Transverse colon (tissue), 4 donors: ENCODE measurements around the gene ZNF334. TPM values are rescaled to one million over a fixed set of nuclear protein-coding genes. Genes with fewer than 3 reads are reported as not detected.

Experiments used
- DNase-seq: peaks from one replicate; pipeline ENCODE4 v3.0.0-alpha.2; 2019
- H3K27ac ChIP-seq, 4 donors: fragments of 200-600 bp; sonication (generic); 2 replicates each; pipeline ENCODE4 v1.5.1; 2016 to 2018; ENCODE audit warnings: inconsistent platforms in 4 of 4
- H3K27me3 ChIP-seq: fragments of 200-600 bp; sonication (generic); 2 replicates; pipeline ENCODE4 v1.5.1; 2017; ENCODE audit warnings: inconsistent platforms
- H3K36me3 ChIP-seq, 4 donors: fragments of 200-600 bp; sonication (generic); 2 replicates each; pipeline ENCODE4 v1.5.1; 2017 to 2019; ENCODE audit warnings: inconsistent platforms in 4 of 4
- H3K4me1 ChIP-seq, 4 donors: fragments of 200-600 bp; sonication (generic); 2 replicates each; pipeline ENCODE4 v1.5.1; 2017 to 2020; ENCODE audit warnings: inconsistent platforms in 4 of 4
- H3K4me3 ChIP-seq, 4 donors: fragments of 200-600 bp; sonication (generic); 1 replicate in 1 of 4; 2 replicates in 3 of 4; pipeline versions ENCODE4 v1.5.1 to v1.6.1; 2017 to 2019; ENCODE audit warnings: inconsistent platforms in 4 of 4
- H3K9me3 ChIP-seq, 2 donors: fragments of 200-600 bp; sonication (generic); 2 replicates each; pipeline ENCODE4 v1.5.1; 2017 to 2019; ENCODE audit warnings: inconsistent platforms in 2 of 2
- CTCF ChIP-seq, 5 experiments: fragments of 200-600 bp in 3 of 5; fragments of 450-650 bp in 2 of 5; sonication (generic) in 3 of 5; IDR thresholded peaks; 1 replicate in 2 of 5; 2 replicates in 3 of 5; pipeline ENCODE4 v1.5.1; 2016 to 2017; ENCODE audit warnings: antibody characterized with exemption in 5 of 5, inconsistent platforms in 3 of 5, mild to moderate bottlenecking in 2 of 5, moderate library complexity in 1 of 5
- EP300 ChIP-seq: sonication (generic); formaldehyde crosslinking; IDR thresholded peaks from one replicate; pipeline ENCODE4 v1.6.1; 2017; ENCODE audit warnings: antibody characterized with exemption, low read depth
- POLR2A ChIP-seq: fragments of 450-650 bp; IDR thresholded peaks from one replicate; pipeline ENCODE4 v1.6.1; 2016; ENCODE audit warnings: antibody characterized with exemption, mild to moderate bottlenecking, moderate library complexity
- POLR2AphosphoS5 ChIP-seq, 3 donors: sonication (generic); formaldehyde crosslinking; IDR thresholded peaks; one replicate each; pipeline ENCODE4 v1.6.1; 2016; ENCODE audit warnings: antibody characterized with exemption in 3 of 3
- WGBS, 2 donors: methylation state at CpG; one replicate each; pipeline ENCODE4 v1.1.5; 2018; ENCODE audit warnings: low coverage in 1 of 2; 5-methylcytosine and 5-hydroxymethylcytosine counted together
- in situ Hi-C, 4 donors: fragments of 200-750 bp; cut with MboI; loops; one replicate each; pipeline versions ENCODE4 v1.15.0 to v1.15.1; 2017; ENCODE audit warnings: low sequenced_read_pairs in 3 of 4, low pct_ligation_motif_present in 1 of 4, low pct_unique_long_range_greater_than_20kb in 1 of 4
- intact Hi-C: fragments of 100-400 bp; cut with DNase I; formaldehyde crosslinking; loops from one replicate; pipeline ENCODE4 v1.15.1; 2023; ENCODE audit warnings: low total_unique reads
- total RNA-seq, 4 donors: library from RNA; depleted of rRNA; stranded (reverse); fragments of >200 nt; gene quantifications; one replicate each; pipeline ENCODE4 v1.1.0, GENCODE V29; 2016

ZNF334 gene
- total RNA-seq, 4 donors from 2014 or later, result 1.9 to 7.1 (median 4.7) TPM

- intact Hi-C loops (no loop called here), in situ Hi-C loops (no loop called here)
- TF ChIP-seq EP300 (no peak), POLR2AphosphoS5 (IDR thresholded peaks at IDR 0.05) (no peak), POLR2A (no peak), CTCF (IDR thresholded peaks at IDR 0.05) (no peak)
- Histone ChIP-seq H3K36me3 (no peaks in the 10 kb centered on the region), H3K9me3 (no peaks in the 10 kb centered on the region), H3K4me3 (no peak overlapping the region), H3K4me1 (peaks cover 0 to 10% (median 2%) of the 10 kb centered on the region in 4 donors), H3K27me3 (peaks cover 3% of the 10 kb centered on the region), H3K27ac (no peak overlapping the region)
- 76 to 85% methylated on average over 3 to 7 of the region's 7 CpGs for WGBS, 2 donors
- no peak for DNase-seq
Observed at GRCh38 chr20:46559685-46560440, 46.5 kb upstream of the ZNF334 start.

GRCh38 chr20:46559001-46559400 is 45.6 kb upstream of the ZNF334 start:
- 100% methylated on average over 3 of the region's 3 CpGs; no CpG with 5 or more reads in 1 of the 2 donors for WGBS, 2 donors
- Histone ChIP-seq H3K4me3 (no peak overlapping the region), H3K4me1 (peaks cover 0 to 10% (median 2%) of the 10 kb centered on the region in 4 donors), H3K27ac (no peak overlapping the region), H3K9me3 (no peaks in the 10 kb centered on the region), H3K36me3 (no peaks in the 10 kb centered on the region), H3K27me3 (peaks cover 3% of the 10 kb centered on the region)
- in situ Hi-C loops (no loop called here), intact Hi-C loops (no loop called here)
- TF ChIP-seq EP300, result no peak
- no peak for TF ChIP-seq CTCF (IDR thresholded peaks at IDR 0.05)
- no peak for TF ChIP-seq POLR2AphosphoS5 (IDR thresholded peaks at IDR 0.05)
- TF ChIP-seq POLR2A, result no peak
- DNase-seq, result no peak

- DNase-seq, result no peak
- Histone ChIP-seq H3K9me3 (no peaks in the 10 kb centered on the region), H3K4me3 (no peak overlapping the region), H3K27ac (no peak overlapping the region), H3K27me3 (no peaks in the 10 kb centered on the region), H3K36me3 (no peaks in the 10 kb centered on the region), H3K4me1 (peaks cover 0 to 10% (median 2%) of the 10 kb centered on the region in 4 donors)
- WGBS, 2 donors, result 47 to 71% methylated on average over 1 to 5 of the region's 5 CpGs
- no peak for TF ChIP-seq POLR2A
- no peak for TF ChIP-seq POLR2AphosphoS5 (IDR thresholded peaks at IDR 0.05)
- TF ChIP-seq EP300, result no peak
- no peak for TF ChIP-seq CTCF (IDR thresholded peaks at IDR 0.05)
- in situ Hi-C loops (no loop called here), intact Hi-C loops (no loop called here)
Observed at GRCh38 chr20:46558511-46558959, 45.2 kb upstream of the ZNF334 start.

- peaks cover 0 to 11% (median 2%) of the 10 kb centered on the region in 4 donors for H3K4me1 ChIP-seq
- TF ChIP-seq EP300 (no peak), POLR2AphosphoS5 (IDR thresholded peaks at IDR 0.05) (no peak), POLR2A (no peak)
- 72 to 80% methylated on average over 4 to 8 of the region's 8 CpGs for WGBS, 2 donors
- H3K27ac ChIP-seq, result no peak overlapping the region
- H3K9me3 ChIP-seq, result no peaks in the 10 kb centered on the region
- H3K4me3 ChIP-seq, result no peak overlapping the region
- in situ Hi-C loops, result no loop called here
- no peaks in the 10 kb centered on the region for H3K36me3 ChIP-seq
- intact Hi-C loops, result no loop called here
- no peak for DNase-seq
- no peaks in the 10 kb centered on the region for H3K27me3 ChIP-seq
Observed at GRCh38 chr20:46557231-46557956, 44.0 kb upstream of the ZNF334 start.
